NCI-H748 (cell line): ENCODE data around the gene PRAC2.
"Not testable (repeated sequence)": the region's sequence is repeated elsewhere in the genome, so short reads cannot be mapped to it uniquely, and the experiment has no call there.

Source experiments
- DNase-seq: peaks from one replicate; lab custom pipeline; 2025; ENCODE audit not compliant: unreplicated experiment; lab: John Stamatoyannopoulos, UW

PRAC2 gene

GRCh38 chr17:48722915-48723422, at the start of gene PRAC2:
Gene PRAC2, plus strand, starts transcription at chr17:48723185. Its CDS starts 1,226 bp downstream, at chr17:48724411.
- no peak for DNase-seq

GRCh38 chr17:48676963-48677558, 45.9 kb upstream of the PRAC2 start:
- DNase-seq = no peak

DNA sequence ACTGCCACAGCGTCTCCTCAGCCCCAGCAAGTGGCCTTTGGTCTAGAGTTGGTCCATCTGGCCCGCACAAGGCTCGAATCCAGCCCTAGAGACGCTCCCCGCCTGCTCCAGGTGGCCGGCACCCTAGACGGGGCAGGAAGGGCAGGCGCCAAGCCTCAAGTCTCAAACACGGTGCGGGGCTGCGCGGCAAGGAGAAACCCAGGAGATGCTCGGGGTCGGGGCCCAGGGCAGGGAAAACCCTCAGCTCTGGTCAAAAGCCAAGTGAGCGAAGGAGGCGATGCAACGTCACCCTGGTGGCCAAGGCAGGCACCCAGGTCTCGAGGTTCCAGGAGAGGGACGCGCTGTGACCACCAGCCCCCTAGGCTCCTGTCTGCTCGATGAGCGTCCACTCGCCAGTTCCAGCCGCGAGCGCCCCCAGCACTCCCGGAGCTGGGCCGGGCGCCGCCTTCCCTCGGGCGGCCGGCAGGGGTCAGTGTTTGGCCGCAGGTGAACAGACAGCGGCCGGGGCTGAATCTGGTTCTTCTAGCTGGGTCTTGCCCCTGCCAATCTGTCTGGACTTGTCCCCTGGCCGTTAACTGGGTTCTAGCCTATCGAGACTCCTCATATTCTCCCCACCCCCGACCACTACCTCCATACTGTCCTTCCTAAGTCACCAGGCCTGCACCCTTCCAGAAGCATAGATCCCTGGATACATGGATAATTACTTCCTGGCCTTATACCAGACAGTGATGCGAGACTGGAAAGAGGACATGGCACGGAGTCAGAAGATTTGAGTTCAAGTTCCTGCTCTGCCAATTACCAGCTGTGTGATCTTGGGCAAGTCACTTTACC, 44.6 kb upstream of the PRAC2 start:
- DNase-seq = peak; percentile 73

DNA sequence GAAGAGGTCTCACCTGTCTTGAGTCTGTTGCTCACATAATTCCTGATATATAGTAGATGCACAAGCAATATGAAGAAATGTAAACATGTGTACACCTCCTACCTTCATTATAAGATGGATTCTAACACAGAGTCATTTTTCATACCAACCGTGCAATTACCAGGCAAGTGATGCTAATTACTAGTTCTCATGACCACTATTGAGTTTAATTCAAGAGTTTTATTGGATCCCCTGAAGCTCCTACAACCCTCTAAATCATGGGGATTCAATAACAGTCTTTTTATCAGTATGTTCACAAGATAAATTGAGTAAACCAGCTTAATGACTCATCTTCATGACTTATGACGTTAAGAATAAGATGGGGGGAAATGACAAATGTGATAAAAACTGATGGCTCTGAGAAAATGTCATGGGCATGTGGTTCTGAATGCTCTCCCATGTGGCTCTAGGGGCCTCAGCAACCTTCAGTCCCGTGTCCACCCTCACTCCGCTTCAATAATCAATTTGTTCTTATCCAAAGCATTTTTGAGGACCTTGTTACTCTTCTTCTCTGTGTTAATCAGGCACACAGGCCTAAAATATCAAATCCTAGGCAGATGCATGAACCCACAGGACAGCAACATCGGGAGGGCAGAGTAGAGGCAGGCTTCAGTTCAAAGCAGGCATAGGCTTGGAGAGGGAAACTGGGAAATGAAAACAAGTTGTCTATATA, 43.4 kb upstream of the PRAC2 start:
- no peak for DNase-seq

DNA sequence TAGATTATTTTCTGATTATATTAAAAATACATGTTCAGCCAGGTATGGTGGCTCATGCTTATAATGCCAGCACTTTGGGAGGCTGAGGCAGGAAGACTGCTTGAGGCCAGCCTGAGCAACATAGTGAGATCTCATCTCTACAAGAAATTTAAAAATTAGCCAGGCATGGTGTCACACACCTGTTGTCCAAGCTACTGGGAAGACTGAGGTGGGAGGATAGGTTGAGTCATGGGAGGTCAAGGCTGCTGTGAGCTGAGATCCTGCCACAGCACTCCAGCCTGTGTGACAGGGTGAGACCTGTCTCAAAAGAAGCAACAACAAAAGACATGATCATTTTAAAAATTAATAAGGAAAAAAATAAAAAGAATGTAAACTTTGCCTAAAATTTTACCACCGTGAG, 41.4 kb upstream of the PRAC2 start:
- DNase-seq = no peak

DNA sequence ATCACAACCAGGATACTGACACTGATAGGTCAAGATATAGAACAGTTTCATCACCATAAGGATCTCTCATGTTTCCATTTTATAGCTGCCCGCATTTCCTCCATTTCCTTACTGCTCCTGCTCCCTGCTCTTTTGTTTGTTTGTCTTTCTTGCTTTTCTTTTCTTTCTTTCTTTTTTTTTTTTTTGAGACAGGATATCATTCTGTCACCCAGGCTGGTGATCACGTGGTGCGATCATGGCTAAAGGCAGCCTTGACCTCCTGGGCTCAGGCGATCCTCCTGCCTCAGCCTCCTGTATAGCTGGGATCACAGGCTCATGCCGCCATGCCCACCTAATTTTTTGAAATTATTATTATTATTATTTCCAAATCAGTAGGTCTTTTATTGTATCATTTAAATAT, 32.3 kb upstream of the PRAC2 start:
- DNase-seq = no peak

DNA sequence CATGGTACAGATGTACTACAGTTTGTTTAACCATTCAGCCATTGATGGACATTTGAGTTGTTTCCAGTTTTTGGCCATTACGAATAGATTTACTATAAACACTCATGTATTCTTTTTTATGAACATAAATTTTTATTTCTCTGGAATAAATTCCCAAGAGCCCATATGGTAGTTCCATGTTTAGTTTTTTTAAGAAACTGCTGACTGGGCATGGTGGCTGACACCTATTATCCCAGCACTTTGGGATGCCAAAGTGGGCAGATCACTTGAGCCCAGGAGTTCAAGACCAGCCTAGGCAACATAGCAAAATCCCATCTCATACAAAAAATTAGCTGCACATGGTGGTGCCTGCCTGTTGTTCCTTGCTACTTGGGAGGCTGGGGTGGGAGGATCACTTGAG, 30.9 kb upstream of the PRAC2 start:
- DNase-seq = no peak

DNA sequence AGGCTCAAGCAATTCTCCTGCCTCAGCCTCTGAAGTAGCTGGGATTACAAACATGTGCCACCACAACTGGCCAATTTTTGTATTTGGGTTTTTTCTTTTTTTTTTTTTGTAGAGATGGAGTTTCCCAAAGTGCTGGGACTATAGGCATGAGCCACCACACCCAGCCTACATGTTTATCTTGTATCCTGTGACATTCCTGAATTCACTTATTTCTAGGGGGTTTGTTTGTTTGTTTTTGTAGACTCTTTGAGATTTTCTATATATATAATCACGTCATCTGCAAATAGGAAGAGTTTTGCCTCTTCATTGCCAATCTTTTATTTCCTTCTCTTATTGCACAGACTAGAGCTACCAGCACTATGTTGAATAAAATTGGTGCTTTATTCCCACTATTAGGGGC, 29.8 kb upstream of the PRAC2 start:
- no peak for DNase-seq

GRCh38 chr17:48701864-48702532, 21.0 kb upstream of the PRAC2 start:
- no peak for DNase-seq

- DNase-seq = peak; percentile 37
These were observed 18.4 kb upstream of the PRAC2 start for GRCh38 chr17:48704361-48705248.

DNA sequence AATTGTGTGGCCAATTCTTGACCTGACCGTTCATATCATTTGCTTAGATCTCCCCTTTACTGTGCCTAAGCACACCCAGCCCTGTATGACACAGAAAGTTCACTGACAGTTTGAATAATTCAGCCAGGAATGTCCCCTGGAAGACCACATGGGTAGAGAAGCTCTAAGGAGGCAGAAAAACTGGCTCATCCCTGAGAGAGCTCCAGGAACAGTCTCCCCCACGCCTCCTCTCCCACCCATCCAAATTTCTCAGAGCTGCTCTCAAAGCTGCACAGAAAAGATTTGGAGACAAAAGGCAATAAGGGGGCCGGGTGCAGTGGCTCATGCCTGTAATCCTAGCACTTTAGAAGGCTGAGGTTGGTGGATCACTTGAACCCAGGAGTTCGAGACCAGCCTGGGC, 11.9 kb upstream of the PRAC2 start:
- no peak for DNase-seq

DNA sequence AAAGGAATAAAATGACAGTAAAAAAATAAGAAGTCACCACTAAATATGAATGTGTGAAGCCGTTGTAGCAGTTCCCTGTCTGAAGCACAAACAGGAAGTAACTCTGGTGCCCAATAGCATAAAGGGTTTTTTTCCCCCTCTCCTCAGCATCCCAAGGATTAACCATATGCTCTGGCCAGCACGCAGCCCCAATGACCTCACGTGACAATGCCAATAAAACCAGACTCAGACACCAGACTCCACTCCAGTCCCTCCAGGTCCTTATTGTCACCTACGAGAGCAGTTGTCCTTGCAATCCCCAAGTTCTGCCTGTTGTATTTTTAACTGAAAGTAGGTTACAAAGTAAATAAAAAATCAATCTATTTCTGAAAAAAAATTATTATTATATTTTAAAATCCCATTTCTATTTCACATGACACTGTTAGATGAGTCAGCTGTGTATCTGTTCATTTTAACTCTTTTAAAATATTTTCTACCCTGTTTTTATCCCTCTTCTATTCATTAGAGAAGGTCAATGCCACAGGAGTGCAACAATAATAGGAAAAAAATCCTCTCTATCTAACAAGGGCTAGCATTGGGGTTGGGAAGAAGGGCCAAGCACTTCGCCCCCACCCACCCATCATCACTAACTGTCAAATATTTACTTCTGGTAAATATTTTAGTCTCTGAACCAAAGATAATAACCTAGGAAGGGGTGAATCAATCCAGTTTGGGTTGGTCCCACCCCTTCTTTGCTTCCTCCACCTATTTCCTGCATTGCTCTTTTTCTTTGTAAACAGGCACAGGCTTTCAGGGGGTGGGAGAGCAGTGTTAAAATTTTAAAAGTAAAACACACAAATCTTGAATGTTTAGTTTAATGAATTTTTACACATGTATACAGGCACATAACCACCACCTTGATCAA, 7.2 kb upstream of the PRAC2 start:
- peak; percentile 72 for DNase-seq

GRCh38 chr17:48716549-48716948, 6.4 kb upstream of the PRAC2 start:
- DNase-seq = not testable (repeated sequence)

DNA sequence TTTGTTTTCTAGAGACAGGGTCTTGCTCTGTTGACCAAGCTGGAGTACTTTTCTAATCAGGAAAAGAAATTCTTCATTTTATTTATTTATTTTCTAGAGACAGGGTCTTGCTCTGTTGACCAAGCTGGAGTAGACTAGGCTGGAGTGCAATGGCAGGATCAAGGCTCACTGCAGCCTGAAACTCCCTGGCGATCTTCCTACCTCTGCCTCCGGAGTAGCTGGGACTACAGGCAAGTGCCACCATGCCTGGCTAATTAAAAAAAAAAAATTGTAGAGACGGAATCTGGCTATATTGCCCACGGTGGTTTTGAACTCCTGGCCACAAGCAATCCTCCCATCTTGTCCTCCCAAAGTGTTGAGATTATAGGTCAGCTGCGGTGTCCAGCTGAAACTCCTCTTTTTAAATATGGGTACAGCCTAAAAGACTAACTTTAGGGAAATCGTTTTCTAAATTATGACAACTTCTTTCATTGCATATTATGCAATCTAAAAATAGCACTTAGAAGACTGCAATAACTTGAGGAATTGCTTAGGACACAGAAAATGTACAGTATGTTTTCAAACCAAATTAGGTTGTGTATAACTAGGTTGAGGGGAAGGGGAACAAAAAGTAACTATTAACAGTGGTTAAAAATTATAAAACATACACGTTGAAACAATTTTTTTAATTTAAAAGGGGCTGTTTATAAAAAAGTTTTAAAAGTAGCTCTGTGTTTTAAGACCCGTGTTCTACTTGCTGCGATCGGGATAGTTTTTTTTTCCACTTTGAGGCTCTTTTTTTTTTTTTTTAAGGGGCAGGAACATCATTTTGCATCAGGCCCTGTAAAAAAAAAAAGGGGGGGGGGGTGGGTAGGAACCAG, 5.4 kb upstream of the PRAC2 start:
- DNase-seq = no peak

DNA sequence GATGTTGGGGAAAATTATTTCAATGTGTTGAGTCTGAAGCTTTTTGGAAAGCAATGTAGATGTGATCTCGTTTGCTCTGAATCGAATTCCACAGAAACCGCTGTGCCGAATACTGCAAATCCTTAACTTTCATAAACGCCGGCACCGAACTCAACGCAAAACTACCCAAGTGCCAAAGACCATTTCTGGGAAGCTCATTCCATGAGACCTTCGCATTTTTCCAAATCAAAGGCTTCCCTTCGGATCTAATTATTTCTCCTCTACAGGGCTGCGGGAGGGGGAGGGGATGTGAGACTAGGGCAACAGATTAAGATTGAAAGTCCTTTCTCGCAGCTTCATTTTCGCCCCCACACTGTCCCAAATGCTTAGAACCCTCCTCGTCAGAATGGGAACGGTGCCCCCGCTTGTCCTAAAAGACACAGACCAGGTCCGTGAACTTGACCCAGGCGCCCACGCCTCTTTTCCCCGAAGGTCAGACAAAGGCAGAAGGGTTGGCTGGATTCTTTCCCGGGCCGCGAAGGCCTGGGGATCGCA, 4.7 kb upstream of the PRAC2 start:
- DNase-seq = no peak

GRCh38 chr17:48718761-48719641, 4.0 kb upstream of the PRAC2 start:
- no peak for DNase-seq

DNA sequence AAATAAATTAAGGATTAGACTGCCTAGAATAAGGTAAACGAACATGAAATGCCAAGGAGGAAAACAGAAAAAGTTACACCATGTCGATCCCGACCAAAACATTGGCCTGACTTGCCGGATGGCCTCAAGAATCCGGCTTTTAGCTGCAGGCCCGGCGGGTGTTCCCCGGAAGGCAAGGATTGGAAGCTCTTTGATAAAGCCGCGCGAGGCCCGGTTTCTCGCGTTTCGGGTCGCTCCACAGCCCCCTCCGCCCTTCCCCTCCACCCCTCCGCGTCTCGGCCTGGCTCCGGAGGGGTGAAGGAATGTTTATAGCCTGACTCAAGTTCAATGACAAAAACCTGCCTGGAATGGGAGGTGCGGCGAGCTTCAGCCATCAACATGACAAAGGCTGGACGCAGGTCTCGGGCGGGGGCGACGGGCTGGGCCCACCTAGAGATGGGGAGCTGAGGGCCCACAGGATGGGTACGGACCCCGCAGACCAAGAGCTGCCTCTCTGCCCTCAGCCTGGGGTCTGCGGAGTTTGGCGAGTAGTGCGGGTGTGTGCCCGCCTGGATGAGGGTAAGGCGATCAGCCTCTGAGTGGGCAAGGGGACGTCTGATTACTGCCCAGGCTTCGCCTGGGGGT, 3.2 kb upstream of the PRAC2 start:
- DNase-seq = no peak
